ENCODE results near the gene BATF3.

BATF3 gene

GRCh38 chr1:212700223-212700891, 717 bp upstream of the BATF3 start:
- Mint-ChIP-seq H3K9me3 (no peaks in the 10 kb centered on the region), H3K27ac (peak overlapping the region; percentile 22 to 23), H3K4me1 (ENCODE audit: low read depth in 2 of 2) (peaks cover 43 to 46% of the 10 kb centered on the region in 2 donors), H3K36me3 (ENCODE audit: insufficient read depth) (peaks cover 7% of the 10 kb centered on the region), H3K4me3 (peak overlapping the region; percentile 77 to 82), H3K27me3 (peaks cover 9 to 11% of the 10 kb centered on the region in 2 donors)
- ATAC-seq (replicated peaks) (peak; percentile 54), DNase-seq (peak; percentile 27 to 41 (median 32))

- ATAC-seq (replicated peaks) (peak; percentile 59), DNase-seq (peak; percentile 7 to 26 (median 20))
Measured at GRCh38 chr1:212699104-212699624, 476 bp downstream of the BATF3 start.

GRCh38 chr1:212698467-212699103, 1.1 kb downstream of the BATF3 start:
- peaks cover 41 to 46% of the 10 kb centered on the region in 2 donors for H3K4me1 Mint-ChIP-seq (ENCODE audit: low read depth in 2 of 2)

More at GRCh38 chr1:212699104-212699624, 476 bp downstream of the BATF3 start:
- Mint-ChIP-seq H3K4me1 (ENCODE audit: low read depth in 2 of 2) (peaks cover 43 to 46% of the 10 kb centered on the region in 2 donors), H3K4me3 (peak overlapping the region; percentile 77 to 82), H3K9me3 (no peaks in the 10 kb centered on the region), H3K27me3 (peaks cover 9 to 17% of the 10 kb centered on the region in 2 donors), H3K36me3 (ENCODE audit: insufficient read depth) (peaks cover 7% of the 10 kb centered on the region), H3K27ac (peak overlapping the region; percentile 19 to 79)

GRCh38 chr1:212696721-212697331, 2.8 kb downstream of the BATF3 start:
- Mint-ChIP-seq H3K4me1 (ENCODE audit: low read depth in 2 of 2) (peaks cover 31 to 39% of the 10 kb centered on the region in 2 donors), H3K9me3 (no peaks in the 10 kb centered on the region), H3K4me3 (peak overlapping the region; percentile 18 to 57), H3K36me3 (ENCODE audit: insufficient read depth) (peaks cover 7% of the 10 kb centered on the region), H3K27ac (peak overlapping the region in 1 of 2 donors; percentile 10), H3K27me3 (peaks cover 9 to 17% of the 10 kb centered on the region in 2 donors)
- DNase-seq (no peak), ATAC-seq (replicated peaks) (no peak)

More at GRCh38 chr1:212698467-212699103, 1.1 kb downstream of the BATF3 start:
- ATAC-seq (replicated peaks) (peak; percentile 0), DNase-seq (no peak)
- Mint-ChIP-seq H3K9me3 (no peaks in the 10 kb centered on the region), H3K36me3 (ENCODE audit: insufficient read depth) (peaks cover 7% of the 10 kb centered on the region), H3K27ac (peak overlapping the region; percentile 19 to 79), H3K4me3 (peak overlapping the region; percentile 77 to 82), H3K27me3 (peaks cover 9 to 17% of the 10 kb centered on the region in 2 donors)

GRCh38 chr1:212692774-212693644, 6.6 kb downstream of the BATF3 start:
- no peaks in the 10 kb centered on the region for H3K36me3 Mint-ChIP-seq (ENCODE audit: insufficient read depth)

GRCh38 chr1:212691561-212692071, 8.0 kb downstream of the BATF3 start:
- DNase-seq (no peak), ATAC-seq (replicated peaks) (no peak)
- Mint-ChIP-seq H3K27me3 (peaks cover 9 to 27% of the 10 kb centered on the region in 2 donors), H3K4me3 (no peak overlapping the region), H3K27ac (no peak overlapping the region), H3K36me3 (ENCODE audit: insufficient read depth) (no peaks in the 10 kb centered on the region), H3K9me3 (no peaks in the 10 kb centered on the region), H3K4me1 (ENCODE audit: low read depth in 2 of 2) (peaks cover 8 to 9% of the 10 kb centered on the region in 2 donors)

More at GRCh38 chr1:212692774-212693644, 6.6 kb downstream of the BATF3 start:
- H3K27ac Mint-ChIP-seq = no peak overlapping the region
- H3K4me1 Mint-ChIP-seq (ENCODE audit: low read depth in 2 of 2) = peaks cover 16 to 21% of the 10 kb centered on the region in 2 donors
- no peak for ATAC-seq (replicated peaks)
- DNase-seq = no peak
- H3K9me3 Mint-ChIP-seq = no peaks in the 10 kb centered on the region
- no peak overlapping the region for H3K4me3 Mint-ChIP-seq
- H3K27me3 Mint-ChIP-seq = peaks cover 9 to 17% of the 10 kb centered on the region in 2 donors

GRCh38 chr1:212690816-212691403, 8.7 kb downstream of the BATF3 start:
- Mint-ChIP-seq H3K9me3 (no peaks in the 10 kb centered on the region), H3K27ac (no peak overlapping the region), H3K4me1 (ENCODE audit: low read depth in 2 of 2) (peaks cover 1 to 2% of the 10 kb centered on the region in 2 donors), H3K36me3 (ENCODE audit: insufficient read depth) (no peaks in the 10 kb centered on the region), H3K4me3 (no peak overlapping the region), H3K27me3 (peaks cover 5 to 21% of the 10 kb centered on the region in 2 donors)
- DNase-seq (no peak), ATAC-seq (replicated peaks) (no peak)

- peaks cover 0 to 11% of the 10 kb centered on the region in 2 donors for H3K27me3 Mint-ChIP-seq
- no peak overlapping the region for H3K27ac Mint-ChIP-seq
- no peaks in the 10 kb centered on the region for H3K9me3 Mint-ChIP-seq
- H3K4me1 Mint-ChIP-seq (ENCODE audit: low read depth in 2 of 2) = peaks cover 0 to 1% of the 10 kb centered on the region in 2 donors
- no peak for ATAC-seq (replicated peaks)
- H3K36me3 Mint-ChIP-seq (ENCODE audit: insufficient read depth) = no peaks in the 10 kb centered on the region
- no peak overlapping the region for H3K4me3 Mint-ChIP-seq
- no peak for DNase-seq
Measured at GRCh38 chr1:212689758-212690529, 9.7 kb downstream of the BATF3 start.

GRCh38 chr1:212689196-212689725, 10.4 kb downstream of the BATF3 start:
- peaks cover 2% of the 10 kb centered on the region for H3K36me3 Mint-ChIP-seq (ENCODE audit: insufficient read depth)
- no peaks in the 10 kb centered on the region for H3K9me3 Mint-ChIP-seq
- no peak for DNase-seq
- H3K27me3 Mint-ChIP-seq = peaks cover 0 to 10% of the 10 kb centered on the region in 2 donors
- H3K4me3 Mint-ChIP-seq = no peak overlapping the region
- peaks cover 0 to 6% of the 10 kb centered on the region in 2 donors for H3K4me1 Mint-ChIP-seq (ENCODE audit: low read depth in 2 of 2)
- ATAC-seq (replicated peaks) = no peak
- no peak overlapping the region for H3K27ac Mint-ChIP-seq

GRCh38 chr1:212688341-212689047, 11.1 kb downstream of the BATF3 start:
- peaks cover 0 to 10% of the 10 kb centered on the region in 2 donors for H3K27me3 Mint-ChIP-seq
- peaks cover 2% of the 10 kb centered on the region for H3K36me3 Mint-ChIP-seq (ENCODE audit: insufficient read depth)
- H3K4me3 Mint-ChIP-seq = no peak overlapping the region
- H3K27ac Mint-ChIP-seq = no peak overlapping the region
- DNase-seq (no peak), ATAC-seq (replicated peaks) (no peak)
- no peaks in the 10 kb centered on the region for H3K9me3 Mint-ChIP-seq
- H3K4me1 Mint-ChIP-seq (ENCODE audit: low read depth in 2 of 2) = peaks cover 8 to 14% of the 10 kb centered on the region in 2 donors

- Mint-ChIP-seq H3K9me3 (no peaks in the 10 kb centered on the region), H3K4me3 (no peak overlapping the region), H3K27ac (peak overlapping the region in 1 of 2 donors; percentile 64), H3K36me3 (ENCODE audit: insufficient read depth) (peaks cover 2% of the 10 kb centered on the region), H3K27me3 (peaks cover 0 to 10% of the 10 kb centered on the region in 2 donors), H3K4me1 (ENCODE audit: low read depth in 2 of 2) (peaks cover 14 to 20% of the 10 kb centered on the region in 2 donors)
- ATAC-seq (replicated peaks) (no peak), DNase-seq (no peak)
Measured at GRCh38 chr1:212687811-212688210, 11.8 kb downstream of the BATF3 start.
